H1 (cell line): Measurements from ENCODE around the gene ATP6AP1. TPM values are rescaled to one million over a fixed set of nuclear protein-coding genes. Genes with fewer than 3 reads are reported as not detected.

Experiments
- ASH2L ChIP-seq: fragments of 200-600, 300-600 bp; sonication (generic); IDR thresholded peaks from one replicate; pipeline ENCODE4 v1.7.1; 2017; ENCODE audit warnings: low read length
- CBX8 ChIP-seq: fragments of 300-800, 300-1000 bp; sonication (generic); IDR thresholded peaks from 2 replicates; pipeline ENCODE4 v1.7.1; 2016; ENCODE audit warnings: low read depth, low read length, borderline replicate concordance
- CREB1 ChIP-seq: IDR thresholded peaks from 2 replicates; pipeline ENCODE4 v1.6.1; 2012; ENCODE audit warnings: inconsistent platforms
- CTBP2 ChIP-seq: IDR thresholded peaks from 2 replicates; pipeline ENCODE4 v1.7.0; 2011; ENCODE audit warnings: borderline replicate concordance, mild to moderate bottlenecking, moderate library complexity, mixed read lengths, low read length; ENCODE audit not compliant: insufficient read depth, insufficient read length
- FOSL1 ChIP-seq: IDR thresholded peaks from 2 replicates; pipeline ENCODE4 v1.6.1; 2011; ENCODE audit warnings: mild to moderate bottlenecking, low read depth, low read length, moderate library complexity; ENCODE audit not compliant: insufficient read depth
- GTF2F1 ChIP-seq: IDR thresholded peaks from 2 replicates; pipeline ENCODE4 v1.6.1; 2012; ENCODE audit warnings: low read depth, low read length, improper control_type of control experiment, borderline replicate concordance
- HDAC2 ChIP-seq, 2 experiments: fragments of 300-600 bp in 1 of 2; sonication (generic) in 1 of 2; IDR thresholded peaks; 2 replicates each; pipeline ENCODE4 v1.6.1; 2011 to 2012; ENCODE audit warnings: low read depth in 2 of 2, low read length in 2 of 2, mild to moderate bottlenecking in 2 of 2, moderate library complexity in 2 of 2, borderline replicate concordance in 1 of 2, inconsistent platforms in 1 of 2
- KDM4A ChIP-seq: IDR thresholded peaks from one replicate; pipeline ENCODE4 v1.7.1; 2012; ENCODE audit warnings: low read depth, mild to moderate bottlenecking, moderate library complexity, low read length, inconsistent platforms; ENCODE audit not compliant: severe bottlenecking
- MAFK ChIP-seq: IDR thresholded peaks from 2 replicates; pipeline ENCODE4 v1.6.1; 2012; ENCODE audit warnings: low read depth, mild to moderate bottlenecking, improper control_type of control experiment, low read length
- NRF1 ChIP-seq: IDR thresholded peaks from 2 replicates; pipeline ENCODE4 v1.6.1; 2011; ENCODE audit warnings: mild to moderate bottlenecking, low read depth, low read length, improper control_type of control experiment
- POLR2A ChIP-seq, 2 experiments: IDR thresholded peaks; 1 replicate in 1 of 2; 2 replicates in 1 of 2; pipeline ENCODE4 v1.6.1; 2011; ENCODE audit warnings: low read depth in 2 of 2, low read length in 2 of 2, mild to moderate bottlenecking in 2 of 2; ENCODE audit errors: control extremely low read depth in 1 of 2
- RAD21 ChIP-seq, 2 experiments: IDR thresholded peaks in 1 of 2; conservative IDR thresholded peaks in 1 of 2; 2 replicates each; pipeline ENCODE4 v1.6.1; 2011; ENCODE audit warnings: low read depth in 2 of 2, low read length in 2 of 2, improper control_type of control experiment in 1 of 2, inconsistent platforms in 1 of 2, mild to moderate bottlenecking in 1 of 2, moderate library complexity in 1 of 2
- RBBP5 ChIP-seq: IDR thresholded peaks from 2 replicates; pipeline ENCODE4 v1.7.1; 2012; ENCODE audit warnings: low read depth, mild to moderate bottlenecking, inconsistent platforms, low read length, moderate library complexity, borderline replicate concordance
- SAP30 ChIP-seq: fragments of 300-600 bp; sonication (generic); IDR thresholded peaks from 2 replicates; pipeline ENCODE4 v1.7.1; 2012; ENCODE audit warnings: low read length, moderate library complexity, mild to moderate bottlenecking, inconsistent platforms; ENCODE audit not compliant: insufficient read depth, insufficient replicate concordance
- SIRT6 ChIP-seq: IDR thresholded peaks from one replicate; pipeline ENCODE4 v1.7.1; 2012; ENCODE audit warnings: low read length, inconsistent platforms
- SP1 ChIP-seq: IDR thresholded peaks from 2 replicates; pipeline ENCODE4 v1.6.1; 2011; ENCODE audit warnings: low read depth, low read length
- SP4 ChIP-seq: IDR thresholded peaks from 2 replicates; pipeline ENCODE4 v1.6.1; 2012; ENCODE audit warnings: low read length, inconsistent platforms
- TAF1 ChIP-seq: IDR thresholded peaks from 2 replicates; pipeline ENCODE4 v1.6.1; 2011; ENCODE audit warnings: mild to moderate bottlenecking, low read depth, low read length
- TBP ChIP-seq: IDR thresholded peaks from 2 replicates; pipeline ENCODE4 v1.6.1; 2011; ENCODE audit warnings: low read depth, low read length, improper control_type of control experiment
- TEAD4 ChIP-seq: IDR thresholded peaks from 2 replicates; pipeline ENCODE4 v1.6.1; 2012; ENCODE audit warnings: low read depth, low read length, inconsistent platforms, mixed read lengths
- USF2 ChIP-seq: IDR thresholded peaks from 2 replicates; pipeline ENCODE4 v1.6.1; 2011; ENCODE audit warnings: low read length, improper control_type of control experiment
- ZNF274 ChIP-seq: IDR thresholded peaks from 2 replicates; pipeline ENCODE4 v1.7.0; 2012; ENCODE audit warnings: low read length, borderline replicate concordance; ENCODE audit errors: extremely low read depth
- polyA plus RNA-seq, 7 experiments: library from polyadenylated mRNA; depleted of rRNA in 3 of 7; stranded (reverse) in 5 of 7; unstranded in 2 of 7; fragments of >200 nt in 5 of 7; fragments of 200-250 nt in 2 of 7; gene quantifications; 1 replicate in 5 of 7; 2 replicates in 1 of 7; 4 replicates in 1 of 7; pipeline versions ENCODE4 v1.2.1 to v1.2.3, GENCODE V29; 2011 to 2013; ENCODE audit warnings: missing spikeins in 2 of 7, mixed read lengths in 2 of 7
- total RNA-seq: library from RNA; stranded (reverse); fragmentation: NEBNext Ultra II Directional; extraction: Animal tissue kit (Norgen Biotek cat#: 25700); gene quantifications from 2 replicates; pipeline ENCODE4 v1.2.1, GENCODE V29; 2021

Gene ATP6AP1
- total and polyA plus RNA-seq, 2 of the 8 experiments (the other 6 are each of a cell fraction or from before 2014, with no cell fraction given) = 44.6 to 80.8 TPM

DNA sequence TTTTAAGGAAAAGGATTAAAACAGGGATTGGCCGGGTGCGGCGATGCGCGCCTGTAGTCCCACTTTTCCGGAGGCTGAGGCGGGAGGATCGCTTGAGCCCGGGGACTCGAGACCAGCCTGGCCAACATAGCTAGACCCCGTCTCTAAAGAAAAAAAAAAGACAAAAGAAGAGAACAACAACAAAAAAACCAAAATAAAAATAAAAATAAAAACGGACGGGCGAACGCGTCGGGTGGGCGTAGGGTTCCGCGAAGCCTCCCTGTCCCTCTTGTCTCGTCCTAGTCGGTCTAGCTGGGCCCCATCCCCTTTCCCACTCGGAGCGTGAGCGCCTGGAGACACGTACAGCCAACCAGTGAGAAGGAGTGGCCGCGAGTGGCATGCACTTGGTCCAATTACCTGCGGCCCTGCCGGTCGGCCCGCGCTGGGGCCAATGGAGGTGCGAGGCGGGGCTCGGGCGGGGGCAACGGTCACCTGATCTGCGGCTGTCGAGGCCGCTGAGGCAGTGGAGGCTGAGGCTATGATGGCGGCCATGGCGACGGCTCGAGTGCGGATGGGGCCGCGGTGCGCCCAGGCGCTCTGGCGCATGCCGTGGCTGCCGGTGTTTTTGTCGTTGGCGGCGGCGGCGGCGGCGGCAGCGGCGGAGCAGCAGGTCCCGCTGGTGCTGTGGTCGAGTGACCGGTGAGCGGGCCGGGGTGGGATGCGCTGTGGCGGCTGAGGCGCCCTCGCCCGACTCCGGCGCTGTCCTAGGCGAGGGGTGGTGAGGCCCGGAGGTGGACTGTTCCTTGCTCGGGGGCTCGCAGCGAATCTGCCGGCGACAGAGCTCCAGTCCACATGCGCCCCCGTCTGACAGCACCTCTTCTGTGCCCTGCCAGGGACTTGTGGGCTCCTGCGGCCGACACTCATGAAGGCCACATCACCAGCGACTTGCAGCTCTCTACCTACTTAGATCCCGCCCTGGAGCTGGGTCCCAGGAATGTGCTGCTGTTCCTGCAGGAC lies at the start of gene ATP6AP1 (continued):
- peak; percentile 61 for TF ChIP-seq ASH2L
- TF ChIP-seq POLR2A (IDR thresholded peaks at IDR 0.05; ENCODE audit: control extremely low read depth in 1 of 2, low read depth in 2 of 2, low read length in 2 of 2) = no peak; a peak in 1 of 3 replicates
- TF ChIP-seq SP4 = no peak
- TF ChIP-seq SIRT6 = no peak
- no peak for TF ChIP-seq CREB1
- no peak for TF ChIP-seq RAD21 (IDR thresholded peaks at IDR 0.05 in 1 of 2, conservative IDR thresholded peaks at IDR 0.05 in 1 of 2; ENCODE audit: low read depth in 2 of 2, low read length in 2 of 2)
- no peak for TF ChIP-seq HDAC2 (IDR thresholded peaks at IDR 0.05; ENCODE audit: borderline replicate concordance in 1 of 2, low read depth in 2 of 2, low read length in 2 of 2)
- TF ChIP-seq USF2 = peak; percentile 62
- TF ChIP-seq SAP30 = peak; percentile 17
- TF ChIP-seq GTF2F1 = no peak
- TF ChIP-seq TEAD4 = no peak
- no peak for TF ChIP-seq FOSL1
- no peak for TF ChIP-seq NRF1
- TF ChIP-seq TAF1 = no peak
- TF ChIP-seq SP1 = peak; percentile 94
- no peak for TF ChIP-seq CTBP2
- no peak for TF ChIP-seq RBBP5
- no peak for TF ChIP-seq CBX8
- TF ChIP-seq KDM4A = peak; percentile 38
- TF ChIP-seq ZNF274 = no peak
- no peak for TF ChIP-seq MAFK
- no peak for TF ChIP-seq TBP
